ENCODE results near the gene U2AF1L4. TPM values are rescaled to one million over a fixed set of nuclear protein-coding genes. Genes with fewer than 3 reads are reported as not detected.
"Not testable (repeated sequence)": the region's sequence is repeated elsewhere in the genome, so short reads cannot be mapped to it uniquely, and the experiment has no call there.

The U2AF1L4 gene
- total RNA-seq, 1 donor from 2014 or later = 22.9 TPM

DNA sequence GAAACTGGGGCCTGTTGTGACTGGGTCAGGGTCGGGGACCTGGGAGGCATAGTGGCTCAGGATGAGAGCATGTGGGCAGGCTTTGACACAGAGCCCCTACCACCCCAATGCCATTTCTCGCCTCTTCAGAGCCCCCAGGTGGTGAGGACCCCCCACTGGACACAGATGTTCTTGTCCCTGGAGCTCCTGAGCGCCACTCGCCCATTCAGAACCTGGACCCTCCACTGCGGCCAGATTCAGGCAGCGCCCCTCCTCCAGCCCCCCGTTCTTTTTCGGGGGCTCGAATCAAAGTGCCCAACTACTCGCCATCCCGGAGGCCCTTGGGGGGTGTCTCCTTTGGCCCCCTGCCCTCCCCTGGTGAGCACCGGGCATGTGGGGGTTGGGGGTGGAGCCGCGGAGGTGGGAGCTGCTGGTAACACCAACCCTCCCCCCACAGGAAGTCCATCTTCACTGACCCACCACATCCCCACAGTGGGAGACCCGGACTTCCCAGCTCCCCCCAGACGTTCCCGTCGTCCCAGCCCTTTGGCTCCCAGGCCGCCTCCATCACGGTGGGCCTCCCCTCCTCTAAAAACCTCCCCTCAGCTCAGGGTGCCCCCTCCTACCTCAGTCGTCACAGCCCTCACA lies 13.3 kb downstream of the U2AF1L4 start:
- intact Hi-C loops (cut with DNase I) = no loop called here
- ATAC-seq (no peak), DNase-seq (ENCODE audit: low spot score) (no peak)

DNA sequence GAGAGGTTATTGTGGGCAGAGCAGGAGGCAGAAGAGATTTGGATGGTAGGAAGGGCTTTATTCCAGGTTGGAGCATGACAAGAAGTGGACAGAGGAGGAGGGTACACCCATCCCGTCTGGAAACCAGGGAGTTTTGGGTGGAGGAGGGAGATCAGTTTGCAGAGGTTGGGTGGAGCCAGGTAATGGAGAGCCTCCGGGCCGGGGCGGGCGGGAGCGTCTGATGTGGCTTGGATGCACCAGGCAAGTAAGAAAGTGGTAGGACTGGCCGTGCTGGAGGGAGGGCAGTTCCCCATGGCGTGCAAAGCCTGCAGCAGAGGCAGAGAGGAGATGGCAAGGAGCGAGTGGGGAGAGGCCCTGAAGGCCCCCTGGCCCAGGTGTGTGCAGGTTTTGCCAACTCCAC lies 13.9 kb downstream of the U2AF1L4 start:
- DNase-seq (ENCODE audit: low spot score) (no peak), ATAC-seq (no peak)
- intact Hi-C loops (cut with DNase I) = no loop called here

DNA sequence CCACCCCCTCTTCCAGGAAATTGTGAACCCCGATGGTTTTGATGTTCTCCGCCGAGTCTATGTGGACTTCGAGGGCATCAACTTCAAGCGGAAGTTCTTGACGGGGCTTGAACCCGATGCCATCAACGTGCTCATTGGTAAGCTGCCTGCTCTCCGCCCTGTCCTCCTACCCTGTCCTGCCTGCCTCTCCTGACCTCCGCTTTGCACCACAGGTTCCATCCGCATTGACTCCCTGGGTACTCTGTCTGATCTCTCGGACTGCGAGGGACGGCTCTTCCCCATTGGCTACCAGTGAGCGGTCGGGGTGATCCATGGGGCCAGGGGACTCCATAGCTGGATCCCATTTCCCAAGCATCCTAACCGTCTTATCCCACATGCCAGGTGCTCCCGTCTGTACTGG lies 14.9 kb downstream of the U2AF1L4 start:
- no peak for DNase-seq (ENCODE audit: low spot score)
- ATAC-seq = no peak
- intact Hi-C loops (cut with DNase I) = no loop called here

DNA sequence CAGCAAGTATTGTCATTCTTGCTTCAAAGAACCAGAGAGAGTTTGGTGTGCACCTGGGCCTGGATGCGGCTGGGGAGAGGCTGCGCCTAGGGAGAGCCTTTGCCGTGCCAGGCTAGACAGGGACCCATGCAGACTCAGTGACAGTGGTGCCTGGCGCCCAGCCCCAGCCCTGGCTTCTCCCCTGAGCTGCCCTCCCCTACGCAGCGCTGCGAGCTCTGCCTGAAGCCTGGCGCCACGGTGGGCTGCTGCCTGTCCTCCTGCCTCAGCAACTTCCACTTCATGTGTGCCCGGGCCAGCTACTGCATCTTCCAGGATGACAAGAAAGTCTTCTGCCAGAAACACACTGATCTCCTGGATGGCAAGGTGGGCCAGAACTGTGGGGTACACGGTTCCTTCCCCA lies 15.5 kb downstream of the U2AF1L4 start:
- ATAC-seq (no peak), DNase-seq (ENCODE audit: low spot score) (no peak)
- intact Hi-C loops (cut with DNase I) = no loop called here

DNA sequence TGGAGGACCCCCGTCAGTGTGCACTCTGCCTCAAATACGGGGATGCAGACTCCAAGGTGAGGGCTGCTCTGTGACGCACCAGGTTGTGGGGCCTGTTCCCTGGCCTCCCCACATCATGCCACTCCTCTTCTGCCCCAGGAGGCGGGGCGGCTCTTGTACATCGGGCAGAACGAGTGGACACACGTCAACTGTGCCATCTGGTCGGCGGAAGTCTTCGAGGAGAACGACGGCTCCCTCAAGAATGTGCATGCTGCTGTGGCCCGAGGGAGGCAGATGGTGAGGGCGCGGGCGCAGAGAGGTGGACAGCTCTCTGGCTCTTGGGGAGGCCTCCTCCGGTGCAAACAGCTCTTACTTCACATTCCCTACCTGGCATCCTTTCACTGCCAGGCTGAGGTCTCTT lies 16.2 kb downstream of the U2AF1L4 start:
- DNase-seq (ENCODE audit: low spot score) = no peak
- intact Hi-C loops (cut with DNase I) = no loop called here
- ATAC-seq = no peak

DNA sequence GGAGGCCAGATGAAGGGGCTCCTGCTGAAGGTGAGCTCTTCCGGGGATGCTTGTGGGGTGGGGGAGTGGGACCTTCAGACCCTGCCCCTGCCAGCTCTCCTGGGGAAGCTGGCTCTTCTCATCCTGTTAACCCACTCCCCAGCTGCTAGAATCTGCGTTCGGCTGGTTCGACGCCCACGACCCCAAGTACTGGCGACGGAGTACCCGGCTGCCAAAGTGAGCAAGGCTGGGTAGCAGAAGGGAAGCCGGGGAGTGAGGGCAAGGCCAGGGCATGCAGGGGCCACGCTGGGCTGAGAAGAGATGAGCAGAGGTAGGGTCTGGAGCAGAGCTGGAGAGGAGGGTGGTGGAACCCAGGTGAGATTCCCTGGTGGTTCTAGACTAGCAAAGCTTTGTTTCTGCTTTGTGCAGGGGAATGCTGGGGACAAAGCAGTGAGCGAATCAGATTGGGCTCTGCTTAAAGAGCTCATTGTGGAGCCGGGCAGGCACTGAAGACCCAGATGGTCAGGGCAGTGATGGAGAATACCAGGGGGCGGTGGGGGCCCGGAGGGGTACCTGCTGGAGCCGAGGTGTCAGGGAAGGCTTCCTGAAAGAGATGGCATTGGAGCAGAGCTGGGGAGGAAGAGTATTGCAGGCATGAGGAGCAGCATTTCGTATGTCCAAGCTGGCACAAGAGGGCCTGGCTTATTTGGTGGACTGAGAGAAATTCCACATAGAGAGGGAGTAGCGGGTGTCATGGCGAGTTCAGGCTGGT lies 17.1 kb downstream of the U2AF1L4 start:
- DNase-seq (ENCODE audit: low spot score) (no peak), ATAC-seq (no peak)
- intact Hi-C loops (cut with DNase I) = no loop called here

DNA sequence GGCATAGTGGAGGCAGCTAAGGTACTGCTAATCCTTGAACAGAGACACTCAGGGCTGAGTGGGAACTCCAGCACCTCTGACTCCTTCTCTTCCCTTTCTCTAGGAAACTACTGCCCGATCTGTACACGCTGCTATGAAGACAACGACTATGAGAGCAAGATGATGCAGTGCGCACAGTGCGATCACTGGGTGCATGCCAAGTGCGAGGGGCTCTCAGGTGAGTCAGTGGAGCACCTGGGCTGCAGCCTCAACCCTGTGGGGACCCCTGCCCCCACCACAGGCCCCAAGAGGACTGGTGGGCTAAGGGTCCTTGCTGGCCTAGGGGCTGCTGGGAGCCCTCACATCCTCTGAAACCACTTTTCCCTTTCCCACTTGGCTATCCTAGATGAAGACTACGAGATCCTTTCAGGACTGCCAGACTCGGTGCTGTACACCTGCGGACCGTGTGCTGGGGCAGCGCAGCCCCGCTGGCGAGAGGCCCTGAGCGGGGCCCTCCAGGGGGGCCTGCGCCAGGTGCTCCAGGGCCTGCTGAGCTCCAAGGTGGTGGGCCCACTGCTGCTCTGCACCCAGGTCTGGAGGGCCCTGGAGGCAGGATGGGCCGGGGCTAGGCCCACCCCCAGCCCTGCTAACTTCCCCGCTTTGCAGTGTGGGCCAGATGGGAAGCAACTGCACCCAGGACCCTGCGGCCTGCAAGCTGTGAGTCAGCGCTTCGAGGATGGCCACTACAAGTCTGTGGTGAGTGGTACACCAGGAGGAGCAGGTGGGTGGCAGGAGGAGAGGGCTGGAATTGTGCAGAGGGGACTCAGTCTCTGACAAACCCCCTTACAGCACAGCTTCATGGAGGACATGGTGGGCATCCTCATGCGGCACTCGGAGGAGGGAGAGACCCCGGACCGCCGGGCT lies 17.9 kb downstream of the U2AF1L4 start:
- intact Hi-C loops (cut with DNase I) = no loop called here
- ATAC-seq (no peak), DNase-seq (ENCODE audit: low spot score) (no peak)

DNA sequence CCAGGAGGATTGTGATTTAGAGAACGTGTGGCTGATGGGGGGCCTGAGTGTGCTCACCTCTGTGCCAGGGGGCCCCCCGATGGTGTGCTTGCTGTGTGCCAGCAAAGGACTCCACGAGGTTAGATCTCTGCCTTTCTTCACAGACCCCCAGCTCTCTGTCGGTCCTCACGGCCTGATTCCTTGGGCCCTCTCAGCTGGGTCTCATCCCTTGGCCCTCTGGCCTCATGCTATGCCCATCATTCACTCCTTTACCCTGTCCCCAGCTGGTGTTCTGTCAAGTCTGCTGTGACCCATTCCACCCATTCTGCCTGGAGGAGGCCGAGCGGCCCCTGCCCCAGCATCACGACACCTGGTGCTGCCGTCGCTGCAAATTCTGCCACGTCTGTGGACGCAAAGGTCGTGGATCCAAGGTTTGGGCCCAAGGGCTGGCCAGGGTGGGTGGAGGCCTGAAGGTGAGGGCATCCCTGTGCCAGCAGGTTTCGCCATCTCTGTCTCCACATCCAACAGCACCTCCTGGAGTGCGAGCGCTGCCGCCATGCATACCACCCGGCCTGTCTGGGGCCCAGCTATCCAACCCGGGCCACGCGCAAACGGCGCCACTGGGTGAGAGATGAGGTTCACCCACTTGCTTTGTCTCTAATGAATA lies 19.9 kb downstream of the U2AF1L4 start:
- intact Hi-C loops (cut with DNase I) = no loop called here
- ATAC-seq (no peak), DNase-seq (ENCODE audit: low spot score) (no peak)

DNA sequence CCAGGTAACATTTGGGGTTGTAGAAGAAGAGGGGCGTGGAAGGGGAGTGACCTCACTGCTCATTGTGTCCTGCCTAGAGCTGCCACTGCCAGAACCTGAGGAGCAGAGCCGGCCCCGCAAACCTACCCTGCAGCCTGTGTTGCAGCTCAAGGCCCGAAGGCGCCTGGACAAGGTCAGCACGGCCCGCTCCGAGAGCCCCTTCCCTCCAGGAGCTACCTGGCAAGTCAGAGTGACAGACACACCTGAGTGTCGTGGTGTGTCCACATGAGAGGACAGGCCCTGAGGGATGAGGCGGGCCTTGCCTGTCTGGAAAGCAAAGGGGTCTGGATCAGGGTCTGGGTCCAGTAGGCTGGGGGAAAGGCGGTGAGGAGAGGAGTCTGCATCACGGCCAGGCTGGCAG lies 20.7 kb downstream of the U2AF1L4 start:
- DNase-seq (ENCODE audit: low spot score) = no peak
- intact Hi-C loops (cut with DNase I) = no loop called here
- no peak for ATAC-seq

DNA sequence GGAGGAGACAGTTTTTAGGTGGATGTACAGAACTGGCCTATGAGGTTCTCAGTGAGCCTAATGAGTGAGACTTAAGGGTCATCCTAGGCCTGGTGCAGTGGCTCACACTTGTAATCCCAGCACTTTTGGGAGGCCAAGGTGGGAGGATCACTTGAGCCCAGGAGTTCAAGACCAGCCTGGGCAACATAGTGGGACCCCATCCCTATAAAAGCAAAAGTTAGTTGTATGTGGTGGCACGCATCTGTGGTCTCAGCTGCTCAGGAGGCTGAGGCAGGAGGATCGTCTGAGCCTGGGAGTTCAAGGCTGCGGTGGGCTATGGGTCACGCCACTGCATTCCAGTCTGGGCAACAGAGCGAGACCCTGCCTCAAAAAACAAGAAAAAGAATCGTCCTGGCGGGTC lies 21.1 kb downstream of the U2AF1L4 start:
- DNase-seq (ENCODE audit: low spot score); intact Hi-C loops (cut with DNase I); ATAC-seq: not testable (repeated sequence)

DNA sequence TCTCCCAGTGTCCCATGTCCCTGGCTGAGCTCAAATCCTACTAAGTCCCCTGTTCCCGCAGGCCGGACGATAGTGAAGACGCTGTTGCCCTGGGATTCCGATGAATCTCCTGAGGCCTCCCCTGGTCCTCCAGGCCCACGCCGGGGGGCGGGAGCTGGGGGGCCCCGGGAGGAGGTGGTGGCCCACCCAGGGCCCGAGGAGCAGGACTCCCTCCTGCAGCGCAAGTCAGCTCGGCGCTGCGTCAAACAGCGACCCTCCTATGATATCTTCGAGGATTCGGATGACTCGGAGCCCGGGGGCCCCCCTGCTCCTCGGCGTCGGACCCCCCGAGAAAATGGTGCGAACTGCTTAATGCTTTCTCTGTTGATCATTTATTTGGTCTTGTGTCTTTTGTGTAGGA lies 21.5 kb downstream of the U2AF1L4 start:
- no peak for DNase-seq (ENCODE audit: low spot score)
- intact Hi-C loops (cut with DNase I) = loop anchor here (1.0 kb wide), 1 partner anchor 47 kb away; no protein-coding TSS in a partner anchor
- no peak for ATAC-seq

DNA sequence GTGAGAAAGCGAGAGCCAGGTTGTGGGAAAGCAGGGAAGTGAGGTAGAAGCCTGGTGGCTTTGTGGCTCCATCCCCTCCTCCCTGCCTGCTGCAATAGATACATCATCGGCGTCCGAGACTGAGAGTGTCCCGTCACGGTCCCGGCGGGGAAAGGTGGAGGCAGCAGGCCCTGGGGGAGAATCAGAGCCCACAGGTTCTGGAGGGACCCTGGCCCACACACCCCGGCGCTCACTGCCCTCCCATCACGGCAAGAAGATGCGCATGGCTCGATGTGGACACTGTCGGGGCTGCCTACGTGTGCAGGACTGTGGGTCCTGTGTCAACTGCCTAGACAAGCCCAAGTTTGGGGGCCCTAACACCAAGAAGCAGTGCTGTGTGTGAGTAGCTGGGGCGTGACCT lies 22.3 kb downstream of the U2AF1L4 start:
- intact Hi-C loops (cut with DNase I) = loop anchor here (1.0 kb wide), 1 partner anchor 47 kb away; no protein-coding TSS in a partner anchor
- no peak for ATAC-seq
- no peak for DNase-seq (ENCODE audit: low spot score)

DNA sequence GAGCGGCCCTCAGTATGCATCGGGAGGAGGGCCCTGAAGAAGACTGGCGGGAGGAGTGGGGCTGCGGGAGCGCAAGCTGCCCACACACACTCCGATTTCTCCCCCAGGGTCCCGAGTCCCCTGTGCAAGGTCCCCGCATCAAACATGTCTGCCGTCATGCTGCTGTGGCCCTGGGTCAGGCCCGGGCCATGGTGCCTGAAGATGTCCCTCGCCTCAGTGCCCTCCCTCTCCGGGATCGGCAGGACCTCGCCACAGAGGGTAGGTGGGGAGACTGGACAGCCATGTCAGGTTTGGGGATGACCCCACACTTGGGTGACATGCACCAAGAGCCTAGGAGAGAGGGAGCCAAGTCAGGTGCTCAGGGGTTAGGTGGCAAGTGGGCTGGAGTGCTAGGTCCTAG lies 22.8 kb downstream of the U2AF1L4 start:
- intact Hi-C loops (cut with DNase I) = no loop called here
- ATAC-seq = no peak
- DNase-seq (ENCODE audit: low spot score) = no peak

DNA sequence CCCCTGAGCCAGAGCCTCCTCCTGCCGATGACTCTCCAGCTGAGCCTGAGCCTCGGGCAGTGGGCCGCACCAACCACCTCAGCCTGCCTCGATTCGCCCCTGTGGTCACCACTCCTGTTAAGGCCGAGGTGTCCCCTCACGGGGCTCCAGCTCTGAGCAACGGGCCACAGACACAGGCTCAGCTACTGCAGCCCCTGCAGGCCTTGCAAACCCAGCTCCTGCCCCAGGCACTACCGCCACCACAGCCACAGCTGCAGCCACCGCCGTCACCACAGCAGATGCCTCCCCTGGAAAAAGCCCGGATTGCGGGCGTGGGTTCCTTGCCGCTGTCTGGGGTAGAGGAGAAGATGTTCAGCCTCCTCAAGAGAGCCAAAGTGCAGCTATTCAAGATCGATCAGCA lies 23.8 kb downstream of the U2AF1L4 start:
- ATAC-seq (no peak), DNase-seq (ENCODE audit: low spot score) (no peak)
- intact Hi-C loops (cut with DNase I) = no loop called here

DNA sequence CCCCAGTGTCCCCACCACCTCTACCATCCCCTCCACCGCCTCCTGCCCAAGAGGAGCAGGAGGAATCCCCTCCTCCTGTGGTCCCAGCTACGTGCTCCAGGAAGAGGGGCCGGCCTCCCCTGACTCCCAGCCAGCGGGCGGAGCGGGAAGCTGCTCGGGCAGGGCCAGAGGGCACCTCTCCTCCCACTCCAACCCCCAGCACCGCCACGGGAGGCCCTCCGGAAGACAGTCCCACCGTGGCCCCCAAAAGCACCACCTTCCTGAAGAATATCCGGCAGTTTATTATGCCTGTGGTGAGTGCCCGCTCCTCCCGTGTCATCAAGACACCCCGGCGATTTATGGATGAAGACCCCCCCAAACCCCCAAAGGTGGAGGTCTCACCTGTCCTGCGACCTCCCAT lies 24.6 kb downstream of the U2AF1L4 start:
- DNase-seq (ENCODE audit: low spot score) (no peak), ATAC-seq (no peak)
- intact Hi-C loops (cut with DNase I) = no loop called here

DNA sequence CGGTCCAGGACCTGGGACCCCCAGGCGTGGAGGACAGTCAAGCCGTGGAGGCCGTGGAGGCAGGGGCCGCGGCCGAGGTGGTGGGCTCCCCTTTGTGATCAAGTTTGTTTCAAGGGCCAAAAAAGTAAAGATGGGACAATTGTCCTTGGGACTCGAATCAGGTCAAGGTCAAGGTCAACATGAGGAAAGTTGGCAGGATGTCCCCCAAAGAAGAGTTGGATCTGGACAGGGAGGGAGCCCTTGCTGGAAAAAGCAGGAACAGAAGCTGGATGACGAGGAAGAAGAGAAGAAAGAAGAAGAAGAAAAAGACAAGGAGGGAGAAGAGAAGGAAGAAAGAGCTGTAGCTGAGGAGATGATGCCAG lies 25.1 kb downstream of the U2AF1L4 start:
- no peak for DNase-seq (ENCODE audit: low spot score)
- intact Hi-C loops (cut with DNase I) = no loop called here
- no peak for ATAC-seq

DNA sequence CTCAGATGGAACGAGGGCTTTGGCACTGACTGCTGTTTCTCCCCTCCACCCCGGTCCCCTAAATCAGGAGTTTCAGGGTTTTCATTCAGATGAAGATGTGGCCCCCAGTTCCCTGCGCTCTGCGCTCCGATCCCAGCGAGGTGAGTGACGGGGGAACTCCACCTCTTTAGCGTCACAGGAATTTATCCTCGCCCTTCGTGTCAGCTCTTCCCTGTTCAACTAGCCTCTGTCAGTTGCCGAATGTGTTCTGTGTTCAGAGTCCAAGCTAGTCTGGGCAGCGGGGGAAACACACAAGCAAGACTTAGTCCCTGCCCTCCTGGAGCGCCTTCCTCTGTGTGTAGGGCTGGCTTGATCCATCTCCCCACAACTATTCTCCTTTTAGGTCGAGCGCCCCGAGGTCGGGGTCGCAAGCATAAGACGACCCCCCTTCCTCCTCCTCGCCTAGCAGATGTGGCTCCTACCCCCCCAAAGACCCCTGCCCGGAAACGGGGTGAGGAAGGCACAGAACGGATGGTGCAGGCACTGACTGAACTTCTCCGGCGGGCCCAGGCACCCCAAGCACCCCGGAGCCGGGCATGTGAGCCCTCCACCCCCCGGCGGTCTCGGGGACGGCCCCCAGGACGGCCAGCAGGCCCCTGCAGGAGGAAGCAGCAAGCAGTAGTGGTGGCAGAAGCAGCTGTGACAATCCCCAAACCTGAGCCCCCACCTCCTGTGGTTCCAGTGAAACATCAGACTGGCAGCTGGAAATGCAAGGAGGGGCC lies 25.6 kb downstream of the U2AF1L4 start:
- DNase-seq (ENCODE audit: low spot score) (no peak), ATAC-seq (no peak)

DNA sequence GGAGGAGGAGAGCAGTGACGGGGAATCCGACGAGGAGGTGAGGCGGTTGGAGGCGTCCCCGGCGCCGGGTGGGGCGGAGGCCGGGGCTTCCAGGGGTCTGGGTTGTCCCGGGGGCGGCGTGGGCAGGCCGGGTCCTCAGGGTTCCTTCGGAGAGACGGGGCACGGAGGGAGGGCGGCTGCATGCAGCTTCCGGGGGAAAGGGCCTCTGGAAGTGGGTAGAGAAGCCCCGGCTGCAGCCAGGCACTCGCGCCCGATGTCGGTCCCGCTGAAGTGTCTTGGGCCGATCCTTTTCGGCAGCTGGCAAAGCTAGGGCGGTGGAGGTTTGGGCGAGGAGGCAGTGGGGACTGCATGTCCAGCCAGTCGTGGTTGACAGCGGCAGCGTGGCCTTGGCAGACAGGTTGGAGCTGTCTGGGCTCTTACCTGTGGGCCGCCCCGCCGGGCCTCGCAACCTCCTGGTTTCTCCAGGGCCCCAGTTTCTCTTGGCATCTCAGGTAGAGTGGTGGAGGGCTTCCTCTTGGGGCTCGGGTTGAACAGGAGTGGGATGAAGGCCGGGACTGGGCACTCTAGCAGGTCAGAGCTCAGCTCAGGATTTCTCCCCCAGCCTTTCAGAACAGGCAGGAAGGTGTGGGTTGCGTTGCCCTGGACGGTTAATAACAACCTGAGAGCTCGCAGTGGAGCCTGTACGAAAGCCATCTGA lies 26.7 kb downstream of the U2AF1L4 start:
- DNase-seq (ENCODE audit: low spot score) (peak; percentile 76), ATAC-seq (no peak)
- intact Hi-C loops (cut with DNase I) = loop anchor here (5.0 to 10.0 kb wide), 2 partner anchors 171 to 574 kb away; partner anchors contain the start of genes FXYD7 and TMEM147

More for the DNA sequence above, 25.6 kb downstream of the U2AF1L4 start:
- intact Hi-C loops (cut with DNase I) = loop anchor here (5.0 to 10.0 kb wide), 2 partner anchors 172 to 575 kb away; partner anchors contain the start of genes FXYD7 and TMEM147
